Panc1 (cell line): ENCODE data around the gene CLDN6. TPM values are rescaled to one million over a fixed set of nuclear protein-coding genes. Genes with fewer than 3 reads are reported as not detected.
A peak's percentile ranks its signal among the peaks of the same experiment; 100 is the strongest.

Experiments
- ATAC-seq: fragments of 200-7000 bp; cut with Tn5 transposase; 2 replicates; pipeline ENCODE4 v1.9.1; 2020; ENCODE audit warnings: mild to moderate bottlenecking, moderate library complexity
- BruUV-seq: library from RNA; stranded (reverse); fragments of 400-500 nt; replicated peaks from 2 replicates; lab custom pipeline; 2021; lab: Mats Ljungman, UMichigan
- CTCF ChIA-PET: fragments of 300-600 bp; sonication (Branson Sonifier 250); formaldehyde crosslinking; loops from one replicate; lab custom pipeline; 2022; ENCODE audit warnings: antibody characterized with exemption; lab: Charles Lee
- POLR2A ChIA-PET: fragments of 300-600 bp; sonication (Branson Sonifier 250); formaldehyde crosslinking; loops from one replicate; lab custom pipeline; 2022; ENCODE audit warnings: antibody characterized with exemption; lab: Charles Lee
- DNase-seq: peaks from one replicate; pipeline ENCODE4 v3.0.0-alpha.2; 2010; ENCODE audit warnings: low read depth, low spot score
- H3K27ac ChIP-seq: 2 replicates; pipeline ENCODE4 v1.5.1; 2011; ENCODE audit warnings: mild to moderate bottlenecking, low read length, inconsistent platforms
- H3K27me3 ChIP-seq: fragments of 200-500 bp; sonication (Bioruptor generic); 2 replicates; pipeline ENCODE4 v1.6.0; 2014; ENCODE audit warnings: low read length, inconsistent platforms; ENCODE audit not compliant: control insufficient read depth, insufficient read depth
- H3K36me3 ChIP-seq: fragments of 200-500 bp; sonication (Bioruptor generic); 2 replicates; pipeline ENCODE4 v1.5.1; 2014; ENCODE audit warnings: inconsistent platforms, mild to moderate bottlenecking, low read length, moderate library complexity; ENCODE audit not compliant: control insufficient read depth, insufficient read depth
- H3K4me1 ChIP-seq: 2 replicates; pipeline ENCODE4 v1.5.1; 2011; ENCODE audit warnings: inconsistent platforms, mild to moderate bottlenecking, low read length, moderate library complexity; ENCODE audit not compliant: control insufficient read depth, insufficient read depth
- H3K4me3 ChIP-seq, 2 experiments: 2 replicates each; pipeline ENCODE4 v1.5.1; 2011 to 2012; ENCODE audit warnings: low read depth in 2 of 2, low read length in 2 of 2, mild to moderate bottlenecking in 2 of 2, inconsistent platforms in 1 of 2, moderate library complexity in 1 of 2
- H3K9me3 ChIP-seq: fragments of 200-500 bp; sonication (Bioruptor generic); 2 replicates; pipeline ENCODE4 v1.5.1; 2014; ENCODE audit warnings: low read depth, mild to moderate bottlenecking, inconsistent platforms, low read length, moderate library complexity; ENCODE audit not compliant: control insufficient read depth, insufficient read depth
- CTCF ChIP-seq: fragments of 450-650 bp; IDR thresholded peaks from 2 replicates; pipeline ENCODE4 v1.5.1; 2017; ENCODE audit warnings: mild to moderate bottlenecking
- POLR2AphosphoS5 ChIP-seq: IDR thresholded peaks from 2 replicates; pipeline ENCODE4 v1.6.1; 2012; ENCODE audit warnings: mild to moderate bottlenecking, low read depth, low read length, moderate library complexity
- REST ChIP-seq, 2 experiments: IDR thresholded peaks; 2 replicates each; pipeline ENCODE4 v1.6.1; 2011 to 2012; ENCODE audit warnings: low read depth in 2 of 2, control low read depth in 1 of 2, low read length in 1 of 2, mild to moderate bottlenecking in 1 of 2, moderate library complexity in 1 of 2; ENCODE audit not compliant: insufficient read depth in 1 of 2
- SIN3A ChIP-seq: IDR thresholded peaks from 2 replicates; pipeline ENCODE4 v1.6.1; 2012; ENCODE audit warnings: low read depth, mild to moderate bottlenecking, low read length, moderate library complexity, borderline replicate concordance; ENCODE audit not compliant: insufficient read depth
- TCF7L2 ChIP-seq: IDR thresholded peaks from 2 replicates; pipeline ENCODE4 v1.6.1; 2011; ENCODE audit warnings: mild to moderate bottlenecking, low read depth, low read length, inconsistent platforms
- in situ Hi-C: cut with HindIII; loops from 2 replicates; pipeline ENCODE4 v1.10.0; 2016; ENCODE audit warnings: low sequenced_read_pairs, low pct_unique_long_range_greater_than_20kb
- intact Hi-C: fragments of 100-400 bp; cut with micrococcal nuclease; formaldehyde crosslinking; loops from one replicate; pipeline ENCODE4 v1.10.0; 2022; ENCODE audit not compliant: unreplicated experiment
- total RNA-seq: library from RNA; stranded (reverse); gene quantifications from one replicate; pipeline ENCODE4 v1.2.1, GENCODE V29; 2021; ENCODE audit not compliant: unreplicated experiment

The CLDN6 gene
- total RNA-seq, 1 experiment from 2014 or later = 1.2 TPM

GRCh38 chr16:3022208-3022683 lies 4.3 kb upstream of the CLDN6 start:
- H3K36me3 ChIP-seq = peaks cover 9% of the 10 kb centered on the region
- TF ChIP-seq CTCF (no peak), POLR2AphosphoS5 (peak; percentile 18)
- no peaks in the 10 kb centered on the region for H3K27me3 ChIP-seq
- in situ Hi-C loops = no loop called here
- DNase-seq (peak; percentile 84), ATAC-seq (peak; percentile 36)
- ChIA-PET POLR2A (interaction anchor here (0.6 kb wide), 1 partner anchor 84 kb away, joined by 5 read pairs; no protein-coding TSS in a partner anchor), CTCF (interaction anchor here (0.7 to 1.2 kb wide), 2 partner anchors 9 to 26 kb away, joined by 4 to 5 read pairs; no protein-coding TSS in a partner anchor)
- intact Hi-C loops = no loop called here
- H3K4me3 ChIP-seq = peak overlapping the region; percentile 94 to 95
- no peaks in the 10 kb centered on the region for H3K9me3 ChIP-seq
- peaks cover 16% of the 10 kb centered on the region for H3K4me1 ChIP-seq
- BruUV-seq = no TSS peak
- peak overlapping the region; percentile 99 for H3K27ac ChIP-seq

GRCh38 chr16:3021449-3022207 lies 3.6 kb upstream of the CLDN6 start:
- Histone ChIP-seq H3K4me3 (peak overlapping the region; percentile 94 to 95), H3K27me3 (no peaks in the 10 kb centered on the region), H3K36me3 (peaks cover 9% of the 10 kb centered on the region), H3K9me3 (no peaks in the 10 kb centered on the region), H3K4me1 (peaks cover 16% of the 10 kb centered on the region), H3K27ac (peak overlapping the region; percentile 99)
- ATAC-seq (peak; percentile 45), DNase-seq (peak; percentile 68)
- TF ChIP-seq TCF7L2 (no peak), SIN3A (0 out of 2 replicates have a peak, but pooled peaks have one; percentile 14), CTCF (peak; percentile 63), REST (IDR thresholded peaks at IDR 0.05; ENCODE audit: insufficient read depth in 1 of 2, low read depth in 2 of 2, low read length in 1 of 2) (no peak), POLR2AphosphoS5 (peak; percentile 5; the same call in 1 of the 2 replicates)
- intact Hi-C loops = no loop called here
- in situ Hi-C loops = no loop called here
- ChIA-PET CTCF (no interaction called here), POLR2A (interaction anchor here (0.6 kb wide), 1 partner anchor 21 kb away, joined by 5 read pairs; no protein-coding TSS in a partner anchor)
- TSS peak; percentile 88 for BruUV-seq
